Smooth muscle cell (in vitro differentiated cells): ENCODE results near the gene CACNA1D. TPM values are rescaled to one million over a fixed set of nuclear protein-coding genes. Genes with fewer than 3 reads are reported as not detected.

Experiments
- DNase-seq: peaks from one replicate; lab custom pipeline; 2025; ENCODE audit not compliant: unreplicated experiment; lab: John Stamatoyannopoulos, UW
- H2AFZ ChIP-seq: fragments of 200-600 bp; sonication (generic); 2 replicates; pipeline ENCODE4 v1.6.0; 2016; ENCODE audit warnings: antibody characterized with exemption, low read depth, mild to moderate bottlenecking
- H3F3A ChIP-seq: fragments of 200-600 bp; sonication (generic); 2 replicates; pipeline ENCODE4 v1.6.0; 2017; ENCODE audit warnings: antibody characterized with exemption, low read depth
- H3K27ac ChIP-seq: fragments of 200-600 bp; sonication (generic); 2 replicates; pipeline ENCODE4 v1.5.1; 2016; ENCODE audit warnings: low read depth, mild to moderate bottlenecking
- H3K27me3 ChIP-seq: fragments of 200-600 bp; sonication (generic); 2 replicates; pipeline ENCODE4 v1.6.1; 2016; ENCODE audit warnings: low read depth, mild to moderate bottlenecking
- H3K36me3 ChIP-seq: fragments of 200-600 bp; sonication (generic); 2 replicates; pipeline ENCODE4 v1.5.1; 2016; ENCODE audit warnings: low read depth
- H3K4me1 ChIP-seq: fragments of 200-600 bp; sonication (generic); 2 replicates; pipeline ENCODE4 v1.5.1; 2016; ENCODE audit warnings: low read depth
- H3K4me2 ChIP-seq: fragments of 200-600 bp; sonication (generic); 2 replicates; pipeline ENCODE4 v1.6.0; 2016; ENCODE audit warnings: mild to moderate bottlenecking
- H3K4me3 ChIP-seq: fragments of 200-600 bp; sonication (generic); 2 replicates; pipeline ENCODE4 v1.5.1; 2016; ENCODE audit warnings: mild to moderate bottlenecking
- H3K79me2 ChIP-seq: fragments of 200-600 bp; sonication (generic); 2 replicates; pipeline ENCODE4 v1.6.0; 2016; ENCODE audit warnings: low read depth, mild to moderate bottlenecking
- H3K9ac ChIP-seq: fragments of 200-600 bp; sonication (generic); 2 replicates; pipeline ENCODE4 v1.6.0; 2016; ENCODE audit warnings: low read depth
- H3K9me3 ChIP-seq: fragments of 200-600 bp; sonication (generic); replicated peaks from 2 replicates; pipeline ENCODE4 v1.5.1; 2016; ENCODE audit warnings: low read depth
- H4K20me1 ChIP-seq: fragments of 200-600 bp; sonication (generic); 2 replicates; pipeline ENCODE4 v1.6.0; 2016; ENCODE audit warnings: low read depth
- WGBS: methylation state at CpG from one replicate; pipeline ENCODE4 v1.1.7; 2016; ENCODE audit warnings: low lambda C conversion rate; 5-methylcytosine and 5-hydroxymethylcytosine counted together
- polyA plus RNA-seq: library from polyadenylated mRNA; unstranded; fragments of >200 nt; fragmentation: Nextera tagmentation; extraction: Ambion mirVana; gene quantifications from 2 replicates; pipeline ENCODE4 v1.2.1, GENCODE V29; 2016
- total RNA-seq: library from RNA; depleted of rRNA; stranded (reverse); fragments of >200 nt; gene quantifications from 2 replicates; pipeline ENCODE4 v1.2.3, GENCODE V29; 2014
- TF ChIP-seq, protein P1 (sequence below): fragments of 200-600 bp; sonication (generic); IDR thresholded peaks from 2 replicates; pipeline ENCODE4 v1.5.1; 2017; ENCODE audit warnings: borderline replicate concordance, mild to moderate bottlenecking, antibody characterized with exemption; ENCODE audit not compliant: insufficient read depth, poor library complexity, severe bottlenecking

CACNA1D gene
- total and polyA plus RNA-seq, 2 experiments from 2014 or later = 0.63 to 1.4 TPM

DNA sequence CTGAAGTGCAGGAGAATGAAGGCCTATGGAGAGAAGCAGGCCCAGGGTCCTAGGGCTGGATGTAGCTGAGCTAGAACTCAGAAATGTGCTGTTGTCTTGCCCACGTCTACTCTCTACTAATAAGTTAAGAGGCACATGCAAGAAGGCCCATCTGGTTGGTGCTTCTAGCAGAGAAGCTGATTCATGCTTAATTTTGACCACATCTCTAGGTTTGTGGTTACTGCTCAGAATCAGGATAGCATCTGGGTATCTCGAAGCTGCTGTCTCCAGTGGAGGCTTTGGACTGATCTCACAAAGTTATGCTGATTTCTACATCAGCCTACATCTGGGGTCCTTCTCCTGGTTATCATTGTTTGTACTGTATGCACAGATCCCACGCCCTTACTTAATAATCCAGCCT lies 87.3 kb downstream of the CACNA1D start:
- WGBS = 33% methylated on average over 3 of the region's 3 CpGs
- no peaks in the 10 kb centered on the region for H3K36me3 ChIP-seq

DNA sequence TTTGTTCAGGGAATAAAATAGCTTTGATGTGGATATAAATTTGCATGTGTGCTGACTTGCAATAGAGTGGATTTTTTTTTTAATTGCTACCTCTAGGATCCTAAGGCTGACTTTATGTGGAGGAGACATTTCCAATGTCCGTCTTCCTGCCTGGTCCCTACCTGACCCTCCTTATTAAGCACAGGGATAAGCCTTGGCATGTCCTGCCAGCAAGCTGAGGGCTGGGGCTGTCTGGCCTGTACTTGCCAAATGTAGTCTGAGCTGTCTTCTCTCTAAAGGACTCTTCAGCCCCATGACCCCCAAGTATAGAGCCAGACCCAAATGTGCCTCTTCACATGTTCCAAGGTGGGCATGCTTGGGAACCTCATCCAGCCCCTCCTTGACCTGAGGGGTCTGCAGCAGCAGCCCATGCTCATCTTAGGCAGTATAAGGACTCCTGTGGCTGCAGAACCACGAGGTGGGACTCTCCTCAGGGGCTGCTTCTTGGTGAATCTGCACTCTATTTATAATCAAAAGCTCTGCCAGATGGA lies 88.8 kb downstream of the CACNA1D start:
- Histone ChIP-seq H3K36me3 (no peaks in the 10 kb centered on the region), H3K9ac (no peak overlapping the region), H3K9me3 (no peaks in the 10 kb centered on the region), H3K4me3 (no peak overlapping the region), H4K20me1 (no peaks in the 10 kb centered on the region), H3K79me2 (no peaks in the 10 kb centered on the region), H3F3A (no peaks in the 10 kb centered on the region), H2AFZ (no peak overlapping the region), H3K4me1 (peaks cover 4% of the 10 kb centered on the region), H3K27me3 (no peaks in the 10 kb centered on the region), H3K4me2 (no peak overlapping the region), H3K27ac (no peak overlapping the region)
- TF ChIP-seq, protein P1, sequence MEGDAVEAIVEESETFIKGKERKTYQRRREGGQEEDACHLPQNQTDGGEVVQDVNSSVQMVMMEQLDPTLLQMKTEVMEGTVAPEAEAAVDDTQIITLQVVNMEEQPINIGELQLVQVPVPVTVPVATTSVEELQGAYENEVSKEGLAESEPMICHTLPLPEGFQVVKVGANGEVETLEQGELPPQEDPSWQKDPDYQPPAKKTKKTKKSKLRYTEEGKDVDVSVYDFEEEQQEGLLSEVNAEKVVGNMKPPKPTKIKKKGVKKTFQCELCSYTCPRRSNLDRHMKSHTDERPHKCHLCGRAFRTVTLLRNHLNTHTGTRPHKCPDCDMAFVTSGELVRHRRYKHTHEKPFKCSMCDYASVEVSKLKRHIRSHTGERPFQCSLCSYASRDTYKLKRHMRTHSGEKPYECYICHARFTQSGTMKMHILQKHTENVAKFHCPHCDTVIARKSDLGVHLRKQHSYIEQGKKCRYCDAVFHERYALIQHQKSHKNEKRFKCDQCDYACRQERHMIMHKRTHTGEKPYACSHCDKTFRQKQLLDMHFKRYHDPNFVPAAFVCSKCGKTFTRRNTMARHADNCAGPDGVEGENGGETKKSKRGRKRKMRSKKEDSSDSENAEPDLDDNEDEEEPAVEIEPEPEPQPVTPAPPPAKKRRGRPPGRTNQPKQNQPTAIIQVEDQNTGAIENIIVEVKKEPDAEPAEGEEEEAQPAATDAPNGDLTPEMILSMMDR = no peak
- WGBS = 84% methylated on average over 2 of the region's 2 CpGs
- DNase-seq = no peak

More for the DNA sequence above, 87.3 kb downstream of the CACNA1D start:
- H3K79me2 ChIP-seq = no peaks in the 10 kb centered on the region
- no peak overlapping the region for H2AFZ ChIP-seq
- DNase-seq = no peak
- no peak overlapping the region for H3K4me2 ChIP-seq
- H3K27ac ChIP-seq = peak overlapping the region; percentile 9
- peaks cover 7% of the 10 kb centered on the region for H3K4me1 ChIP-seq
- H3F3A ChIP-seq = no peaks in the 10 kb centered on the region
- H3K9me3 ChIP-seq = no peaks in the 10 kb centered on the region
- no peaks in the 10 kb centered on the region for H4K20me1 ChIP-seq
- H3K4me3 ChIP-seq = no peak overlapping the region
- H3K9ac ChIP-seq = no peak overlapping the region
- no peaks in the 10 kb centered on the region for H3K27me3 ChIP-seq
- TF ChIP-seq, protein P1 = no peak

DNA sequence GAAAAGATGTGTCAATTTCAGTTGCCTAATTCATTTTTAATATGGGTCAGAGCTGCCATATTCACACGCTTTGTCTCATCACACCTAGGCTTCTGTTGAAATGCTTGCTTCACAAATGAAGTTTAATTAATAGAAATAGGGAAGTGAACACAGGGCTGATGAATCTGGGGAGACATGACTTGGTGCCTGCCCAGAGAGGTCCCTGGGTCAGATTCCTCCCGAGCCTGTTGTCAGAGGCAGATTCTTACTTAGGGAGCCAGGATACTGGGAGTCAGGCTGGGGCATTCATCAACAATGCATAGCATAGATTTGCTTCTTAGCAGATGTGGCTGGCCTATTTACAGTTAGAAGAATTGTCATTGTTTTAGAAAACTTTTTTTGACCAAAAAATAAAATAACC lies 90.6 kb downstream of the CACNA1D start:
- Histone ChIP-seq H3K9me3 (no peaks in the 10 kb centered on the region), H3K27me3 (no peaks in the 10 kb centered on the region), H3F3A (no peaks in the 10 kb centered on the region), H3K27ac (no peak overlapping the region), H3K4me2 (no peak overlapping the region), H3K79me2 (no peaks in the 10 kb centered on the region), H2AFZ (no peak overlapping the region), H3K36me3 (no peaks in the 10 kb centered on the region), H3K4me3 (no peak overlapping the region), H4K20me1 (no peaks in the 10 kb centered on the region), H3K9ac (no peak overlapping the region), H3K4me1 (peaks cover 4% of the 10 kb centered on the region)
- no peak for DNase-seq
- 90% methylated on average over 2 of the region's 2 CpGs for WGBS
- TF ChIP-seq, protein P1 = no peak

DNA sequence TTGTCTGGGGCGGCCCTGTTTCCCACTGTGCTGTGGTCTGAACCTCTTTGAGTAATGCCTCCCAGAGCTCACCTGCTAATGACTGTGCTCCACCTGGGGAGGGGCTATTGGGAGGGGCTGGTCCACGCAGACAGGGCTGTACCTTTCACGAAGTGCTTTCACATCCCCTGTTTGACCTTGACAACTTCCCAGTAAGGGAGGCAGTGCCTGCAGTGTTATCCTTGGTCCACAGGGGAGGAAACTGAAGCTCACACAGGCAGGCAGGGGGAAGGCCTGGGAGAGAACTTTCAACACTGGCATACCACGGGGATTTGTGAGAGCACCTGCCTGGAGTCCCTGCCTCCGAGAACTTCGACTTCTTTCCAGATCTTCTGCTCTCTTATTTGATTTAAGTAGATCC lies 91.2 kb downstream of the CACNA1D start:
- no peak for DNase-seq
- H3K4me1 ChIP-seq = peaks cover 4% of the 10 kb centered on the region
- H3K79me2 ChIP-seq = no peaks in the 10 kb centered on the region
- no peaks in the 10 kb centered on the region for H3K9me3 ChIP-seq
- H3K27me3 ChIP-seq = no peaks in the 10 kb centered on the region
- H2AFZ ChIP-seq = no peak overlapping the region
- 83% methylated on average over 6 of the region's 6 CpGs for WGBS
- H3K4me3 ChIP-seq = no peak overlapping the region
- no peaks in the 10 kb centered on the region for H3K36me3 ChIP-seq
- H3K4me2 ChIP-seq = no peak overlapping the region
- H3F3A ChIP-seq = no peaks in the 10 kb centered on the region
- TF ChIP-seq, protein P1 = no peak
- no peaks in the 10 kb centered on the region for H4K20me1 ChIP-seq
- no peak overlapping the region for H3K9ac ChIP-seq
- no peak overlapping the region for H3K27ac ChIP-seq
